Loucy (cell line): ENCODE results near the gene TMEM39B.

Experiments used
- EZH2phosphoT487 ChIP-seq: fragments of 200-600 bp; IDR thresholded peaks from 2 replicates; pipeline ENCODE4 v1.6.1; 2018; ENCODE audit warnings: antibody characterized with exemption, mild to moderate bottlenecking, moderate library complexity, borderline replicate concordance
- TF ChIP-seq, protein P1 (sequence below): fragments of 200-600 bp; sonication (generic); conservative IDR thresholded peaks from 2 replicates; pipeline ENCODE4 v1.5.1; 2014; ENCODE audit warnings: mild to moderate bottlenecking, antibody characterized with exemption, low read length

DNA sequence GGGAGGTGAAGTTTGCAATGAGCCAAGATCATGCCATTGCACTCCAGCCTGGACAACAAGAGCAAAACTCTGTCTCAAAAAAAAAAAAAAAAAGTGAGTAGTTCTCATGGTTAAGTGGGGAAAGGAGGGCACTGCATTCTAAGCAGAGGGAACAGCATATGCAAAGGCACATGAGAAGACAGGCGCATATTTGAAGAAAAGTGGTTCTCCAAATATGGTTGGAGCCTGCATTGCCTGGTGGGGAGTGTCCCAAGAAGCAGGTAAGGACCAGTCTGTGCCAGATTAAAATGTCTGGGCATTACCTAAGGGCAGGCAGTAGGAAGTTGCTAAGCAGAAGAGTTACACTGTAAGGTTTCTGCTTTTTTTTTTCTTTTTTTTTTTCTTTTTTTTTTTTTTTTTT, 32.6 kb downstream of the TMEM39B start:
- TF ChIP-seq, protein P1, sequence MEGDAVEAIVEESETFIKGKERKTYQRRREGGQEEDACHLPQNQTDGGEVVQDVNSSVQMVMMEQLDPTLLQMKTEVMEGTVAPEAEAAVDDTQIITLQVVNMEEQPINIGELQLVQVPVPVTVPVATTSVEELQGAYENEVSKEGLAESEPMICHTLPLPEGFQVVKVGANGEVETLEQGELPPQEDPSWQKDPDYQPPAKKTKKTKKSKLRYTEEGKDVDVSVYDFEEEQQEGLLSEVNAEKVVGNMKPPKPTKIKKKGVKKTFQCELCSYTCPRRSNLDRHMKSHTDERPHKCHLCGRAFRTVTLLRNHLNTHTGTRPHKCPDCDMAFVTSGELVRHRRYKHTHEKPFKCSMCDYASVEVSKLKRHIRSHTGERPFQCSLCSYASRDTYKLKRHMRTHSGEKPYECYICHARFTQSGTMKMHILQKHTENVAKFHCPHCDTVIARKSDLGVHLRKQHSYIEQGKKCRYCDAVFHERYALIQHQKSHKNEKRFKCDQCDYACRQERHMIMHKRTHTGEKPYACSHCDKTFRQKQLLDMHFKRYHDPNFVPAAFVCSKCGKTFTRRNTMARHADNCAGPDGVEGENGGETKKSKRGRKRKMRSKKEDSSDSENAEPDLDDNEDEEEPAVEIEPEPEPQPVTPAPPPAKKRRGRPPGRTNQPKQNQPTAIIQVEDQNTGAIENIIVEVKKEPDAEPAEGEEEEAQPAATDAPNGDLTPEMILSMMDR = no peak
- no peak for TF ChIP-seq EZH2phosphoT487
